Activated CD4-positive, alpha-beta T cell treated with anti-CD3 and anti-CD28 coated beads, Interleukin-2, amount 50 U/mL, for 4 hours (primary cell): ENCODE data around the gene PPP1R13L.
"Not testable (repeated sequence)": the region's sequence is repeated elsewhere in the genome, so short reads cannot be mapped to it uniquely, and the experiment has no call there.

Experiments used
- DNase-seq, 2 experiments: peaks; one replicate each; pipeline ENCODE4 v3.0.0-alpha.2; 2020

PPP1R13L gene

GRCh38 chr19:45429896-45430295 lies 25.0 kb upstream of the PPP1R13L start:
- not testable (repeated sequence) for DNase-seq

GRCh38 chr19:45428384-45429231 lies 23.7 kb upstream of the PPP1R13L start:
- no peak for DNase-seq

GRCh38 chr19:45424191-45425058 lies 19.6 kb upstream of the PPP1R13L start:
- DNase-seq: no peak

- DNase-seq: peak; percentile 41 to 45
Observed at GRCh38 chr19:45423589-45424190, 18.8 kb upstream of the PPP1R13L start, which contains the start of gene ERCC1. TSS of gene ERCC1 (minus strand) at chr19:45423917. CDS start at chr19:45423374, 543 bp downstream.

- peak; percentile 76 to 77 for DNase-seq
Observed at GRCh38 chr19:45423033-45423588, 18.2 kb upstream of the PPP1R13L start.

GRCh38 chr19:45421947-45422498 lies 17.2 kb upstream of the PPP1R13L start:
- DNase-seq: no peak

- no peak for DNase-seq
Observed at GRCh38 chr19:45420871-45421270, 16.0 kb upstream of the PPP1R13L start.

- DNase-seq: no peak
Observed at GRCh38 chr19:45420356-45420755, 15.5 kb upstream of the PPP1R13L start.

GRCh38 chr19:45419895-45420294 lies 15.0 kb upstream of the PPP1R13L start:
- no peak for DNase-seq

- no peak for DNase-seq
Observed at GRCh38 chr19:45419396-45419795, 14.5 kb upstream of the PPP1R13L start.

- DNase-seq: no peak
Observed at GRCh38 chr19:45418802-45419201, 13.9 kb upstream of the PPP1R13L start.

GRCh38 chr19:45417151-45417550 lies 12.3 kb upstream of the PPP1R13L start:
- DNase-seq: no peak

- DNase-seq: no peak
Observed at GRCh38 chr19:45414468-45414867, 9.6 kb upstream of the PPP1R13L start.

GRCh38 chr19:45413497-45413896 lies 8.6 kb upstream of the PPP1R13L start:
- no peak for DNase-seq

- DNase-seq: not testable (repeated sequence)
Observed at GRCh38 chr19:45410330-45410729, 5.5 kb upstream of the PPP1R13L start.

- no peak for DNase-seq
Observed at GRCh38 chr19:45409557-45409920, 4.7 kb upstream of the PPP1R13L start.

GRCh38 chr19:45408830-45409556 lies 4.1 kb upstream of the PPP1R13L start:
- DNase-seq: no peak

- DNase-seq: no peak
Observed at GRCh38 chr19:45408121-45408520, 3.3 kb upstream of the PPP1R13L start.

GRCh38 chr19:45407585-45407984 lies 2.7 kb upstream of the PPP1R13L start:
- DNase-seq: not testable (repeated sequence)

GRCh38 chr19:45407091-45407375 lies 2.2 kb upstream of the PPP1R13L start:
- no peak for DNase-seq

- DNase-seq: peak; percentile 72 to 75
Observed at GRCh38 chr19:45406226-45407090, 1.6 kb upstream of the PPP1R13L start, which contains the start of gene POLR1G. TSS of gene POLR1G (plus strand) at chr19:45406644. CDS start at chr19:45406697, 53 bp downstream.
